HG02943 (cell line): ENCODE data around the gene TASP1.

ENCODE experiments used
- ATAC-seq: cut with Tn5 transposase; IDR thresholded peaks from one replicate; pipeline ENCODE4 v1.9.1; 2021; ENCODE audit warnings: mild to moderate bottlenecking, low read depth, moderate library complexity; ENCODE audit not compliant: unreplicated experiment

The TASP1 gene

GRCh38 chr20:13356591-13356990 is 282.1 kb downstream of the TASP1 start:
- ATAC-seq: no peak

DNA sequence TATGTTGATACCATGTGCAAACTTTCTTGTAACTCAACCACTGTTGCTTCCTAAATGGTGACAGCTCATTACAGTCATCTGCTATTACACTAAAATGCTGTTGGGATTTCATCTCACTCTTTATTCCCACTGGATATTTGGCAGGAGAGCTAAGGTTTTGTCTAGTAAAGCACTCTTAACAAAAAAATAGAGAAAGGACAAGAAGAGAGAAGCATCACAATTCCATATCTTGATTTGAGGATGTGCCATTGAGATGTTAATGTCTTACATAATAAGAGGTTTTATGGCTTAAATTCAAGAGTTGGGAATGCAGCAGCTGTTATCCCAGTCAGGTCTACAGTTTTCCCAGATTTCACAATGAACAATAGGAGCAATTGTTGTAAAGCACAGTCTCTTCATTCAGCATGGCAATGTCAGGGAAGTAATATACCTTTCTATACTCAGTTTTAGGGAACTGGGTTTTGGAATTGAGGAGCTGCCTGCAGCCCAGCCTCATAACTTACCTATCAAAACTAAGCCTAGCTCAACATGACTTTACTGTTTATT is 282.7 kb downstream of the TASP1 start:
- ATAC-seq: no peak

- no peak for ATAC-seq
These were observed 283.3 kb downstream of the TASP1 start for GRCh38 chr20:13355411-13355810.

DNA sequence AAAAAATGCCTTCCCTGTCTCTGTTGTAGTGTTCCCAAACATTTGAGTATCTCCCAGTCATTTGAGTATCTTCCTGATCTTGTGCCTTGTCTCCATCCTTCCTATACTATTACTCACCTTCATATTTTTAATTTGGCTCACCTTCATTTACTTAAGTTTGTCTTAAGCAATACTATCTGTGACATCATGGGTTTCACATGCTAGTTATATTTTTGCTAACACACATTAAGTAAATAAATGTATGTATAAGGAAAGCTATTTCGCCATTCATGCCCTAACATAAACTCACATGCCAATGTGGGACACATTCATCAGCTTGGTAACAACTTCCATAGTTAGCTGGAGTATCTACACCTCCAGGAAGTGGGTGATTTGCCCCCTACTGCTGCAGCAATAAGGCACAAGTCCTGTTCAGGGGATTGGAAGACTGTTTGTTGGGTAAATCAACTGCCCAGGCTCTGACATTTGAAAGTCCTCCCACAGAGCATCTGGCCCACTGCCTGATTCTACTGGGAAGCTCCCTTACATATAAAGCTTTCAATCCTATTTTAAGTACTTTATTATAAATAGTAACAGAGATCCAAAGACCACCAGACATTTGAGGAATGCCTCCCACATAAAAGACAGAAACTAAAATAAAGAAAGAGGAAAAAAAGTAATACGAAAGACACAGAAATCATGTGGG is 285.3 kb downstream of the TASP1 start:
- ATAC-seq: no peak

- ATAC-seq: no peak
These were observed 289.5 kb downstream of the TASP1 start for GRCh38 chr20:13349235-13349604.

DNA sequence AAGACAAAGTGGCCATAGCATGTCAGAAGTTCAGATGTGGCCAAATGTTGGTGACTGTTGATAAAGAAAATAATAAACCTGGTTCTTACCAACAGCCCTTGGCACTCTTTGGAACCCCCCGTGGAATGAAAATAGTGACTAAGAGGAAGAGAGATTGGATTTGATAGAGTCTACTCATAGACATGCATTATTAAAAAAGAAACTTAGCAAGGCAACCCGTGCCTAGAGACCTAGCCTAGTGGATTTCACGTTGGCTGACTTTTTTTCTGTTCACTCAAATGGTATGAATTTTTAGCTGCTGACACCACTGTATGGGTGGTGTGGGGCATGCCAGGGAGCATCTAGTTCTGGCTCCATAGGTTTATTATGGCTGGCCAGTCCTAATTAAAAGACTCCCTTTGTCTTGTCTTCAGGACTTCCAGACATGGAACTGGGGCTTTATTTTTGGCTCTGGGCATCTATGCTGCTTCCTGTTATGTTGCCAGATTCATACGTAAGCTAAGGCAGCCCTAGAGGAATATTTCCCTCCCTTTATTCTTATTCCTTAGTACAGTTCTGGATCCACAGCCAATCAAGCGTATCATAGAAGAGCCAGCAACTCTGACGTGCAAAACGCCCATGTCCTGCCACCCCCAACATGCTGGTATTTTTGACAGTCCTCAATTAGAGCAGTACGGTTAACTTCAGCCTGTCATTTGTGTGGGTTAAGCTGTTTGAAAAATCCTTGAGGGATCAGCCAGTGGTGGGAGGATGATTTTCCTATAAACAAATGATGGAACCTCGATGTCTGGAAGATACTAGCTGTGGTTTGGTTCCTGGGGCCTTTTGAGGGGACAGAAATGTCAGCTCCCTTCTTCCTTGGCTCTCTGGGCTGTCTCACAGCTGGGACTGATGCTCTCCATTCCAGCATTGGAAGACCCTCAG is 290.2 kb downstream of the TASP1 start:
- no peak for ATAC-seq

GRCh38 chr20:13344671-13345070 is 294.1 kb downstream of the TASP1 start:
- ATAC-seq: no peak

GRCh38 chr20:13342469-13343242 is 296.1 kb downstream of the TASP1 start:
- ATAC-seq: no peak

GRCh38 chr20:13341737-13342393 is 296.9 kb downstream of the TASP1 start:
- ATAC-seq: no peak

DNA sequence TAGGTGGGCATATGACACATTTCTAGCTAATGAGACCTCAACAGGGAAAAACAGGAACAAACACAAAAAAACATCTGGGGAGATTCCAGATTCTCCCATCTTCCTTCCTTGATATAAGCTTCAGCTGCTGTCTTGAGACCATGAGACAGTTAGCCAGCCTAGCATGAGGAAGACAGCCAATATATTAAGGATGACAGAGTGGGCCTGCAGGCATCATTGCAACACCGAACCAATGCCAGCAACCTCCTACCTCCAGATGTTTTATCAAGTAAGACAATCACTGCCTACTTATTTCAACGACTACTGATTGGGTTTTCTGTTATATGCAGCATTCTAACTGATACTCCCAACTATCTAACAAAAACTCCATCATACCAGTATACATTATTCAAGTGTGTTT is 298.6 kb downstream of the TASP1 start:
- no peak for ATAC-seq
